GM23338 (cell line): ENCODE results near the gene CD276. TPM values are rescaled to one million over a fixed set of nuclear protein-coding genes. Genes with fewer than 3 reads are reported as not detected.
A peak's percentile ranks its signal among the peaks of the same experiment; 100 is the strongest.

ENCODE experiments used
- ATAC-seq: fragments of 200-7000 bp; cut with Tn5 transposase; 3 replicates; pipeline ENCODE4 v1.9.1; 2020
- DNase-seq: peaks from one replicate; pipeline ENCODE4 v3.0.0-alpha.2; 2015; ENCODE audit warnings: low spot score
- H2AFZ ChIP-seq: fragments of 200-600 bp; sonication (generic); 2 replicates; pipeline ENCODE4 v1.8.0; 2016; ENCODE audit warnings: antibody characterized with exemption, mild to moderate bottlenecking, moderate library complexity
- H3F3A ChIP-seq: fragments of 200-600 bp; sonication (generic); replicated peaks from 2 replicates; pipeline ENCODE4 v1.8.0; 2017; ENCODE audit warnings: antibody characterized with exemption, mixed run types, low read depth
- H3K27ac ChIP-seq: fragments of 200-600 bp; sonication (generic); 2 replicates; pipeline ENCODE4 v1.6.1; 2016; ENCODE audit warnings: low read depth
- H3K27me3 ChIP-seq: fragments of 200-600 bp; sonication (generic); 2 replicates; pipeline ENCODE4 v1.8.0; 2016; ENCODE audit warnings: mild to moderate bottlenecking, mixed run types, moderate library complexity; ENCODE audit not compliant: insufficient read depth
- H3K36me3 ChIP-seq: fragments of 200-600 bp; sonication (generic); 2 replicates; pipeline ENCODE4 v1.8.0; 2016; ENCODE audit warnings: mild to moderate bottlenecking; ENCODE audit not compliant: insufficient read depth
- H3K4me1 ChIP-seq: fragments of 200-600 bp; sonication (generic); 2 replicates; pipeline ENCODE4 v1.8.0; 2016; ENCODE audit warnings: mild to moderate bottlenecking, moderate library complexity; ENCODE audit not compliant: insufficient read depth
- H3K4me2 ChIP-seq: fragments of 200-600 bp; sonication (generic); 2 replicates; pipeline ENCODE4 v1.7.1; 2017; ENCODE audit warnings: mixed run types
- H3K4me3 ChIP-seq: fragments of 200-600 bp; sonication (generic); 2 replicates; pipeline ENCODE4 v1.6.1; 2016; ENCODE audit warnings: mixed run types
- H3K79me2 ChIP-seq: fragments of 200-600 bp; sonication (generic); replicated peaks from 2 replicates; pipeline ENCODE4 v1.8.0; 2017; ENCODE audit warnings: mild to moderate bottlenecking; ENCODE audit not compliant: insufficient read depth
- H3K9me2 ChIP-seq: fragments of 200-600 bp; sonication (generic); 2 replicates; pipeline ENCODE4 v1.8.0; 2017; ENCODE audit not compliant: insufficient read depth
- H4K20me1 ChIP-seq: fragments of 200-600 bp; sonication (generic); replicated peaks from 2 replicates; pipeline ENCODE4 v1.8.0; 2017; ENCODE audit warnings: mild to moderate bottlenecking; ENCODE audit not compliant: insufficient read depth
- H3K27ac Mint-ChIP-seq: 2 replicates; pipeline ENCODE4 v1.8.0; 2020; ENCODE audit warnings: inconsistent platforms, mild to moderate bottlenecking, moderate library complexity, mixed read lengths
- H3K27me3 Mint-ChIP-seq: 3 replicates; pipeline ENCODE4 v1.8.0; 2022; ENCODE audit warnings: low read depth, mild to moderate bottlenecking, moderate library complexity, mixed read lengths, inconsistent platforms; ENCODE audit not compliant: insufficient read depth, poor library complexity
- H3K36me3 Mint-ChIP-seq: 3 replicates; pipeline ENCODE4 v1.8.0; 2021; ENCODE audit warnings: low read depth, mild to moderate bottlenecking, inconsistent platforms, moderate library complexity, mixed read lengths
- H3K4me1 Mint-ChIP-seq: 3 replicates; pipeline ENCODE4 v1.8.0; 2020; ENCODE audit warnings: mild to moderate bottlenecking, inconsistent platforms, mixed read lengths
- H3K4me3 Mint-ChIP-seq: 3 replicates; pipeline ENCODE4 v1.8.0; 2021; ENCODE audit warnings: moderate library complexity, mild to moderate bottlenecking, inconsistent platforms, mixed read lengths
- H3K9me3 Mint-ChIP-seq: 3 replicates; pipeline ENCODE4 v1.8.0; 2020; ENCODE audit warnings: moderate library complexity, mild to moderate bottlenecking, inconsistent platforms, mixed read lengths
- CREB1 ChIP-seq: fragments of 250-450 bp; sonication (Bioruptor Pico); IDR thresholded peaks from 2 replicates; pipeline ENCODE4 v1.5.0; 2020; ENCODE audit warnings: low read depth, mild to moderate bottlenecking, moderate library complexity
- EZH2 ChIP-seq: fragments of 200-600 bp; sonication (generic); IDR thresholded peaks from one replicate; pipeline ENCODE4 v1.8.0; 2017; ENCODE audit warnings: antibody characterized with exemption, mild to moderate bottlenecking, low read depth; ENCODE audit not compliant: unreplicated experiment
- EZH2phosphoT487 ChIP-seq: fragments of 200-600 bp; sonication (generic); IDR thresholded peaks from one replicate; pipeline ENCODE4 v1.8.1; 2018; ENCODE audit warnings: antibody characterized with exemption; ENCODE audit not compliant: unreplicated experiment
- JUNB ChIP-seq: IDR thresholded peaks from one replicate; pipeline ENCODE4 v1.6.1; 2016; ENCODE audit warnings: antibody characterized with exemption; ENCODE audit not compliant: unreplicated experiment
- NANOG ChIP-seq: IDR thresholded peaks from 2 replicates; pipeline ENCODE4 v1.6.1; 2016; ENCODE audit warnings: antibody characterized with exemption, borderline replicate concordance
- POLR2AphosphoS5 ChIP-seq: IDR thresholded peaks from 2 replicates; pipeline ENCODE4 v1.6.1; 2016; ENCODE audit warnings: antibody characterized with exemption, low read depth
- STAT1 ChIP-seq: IDR thresholded peaks from one replicate; pipeline ENCODE4 v1.6.1; 2016; ENCODE audit warnings: antibody characterized with exemption; ENCODE audit not compliant: unreplicated experiment
- ZNF114 ChIP-seq: fragments of 250-450 bp; sonication (Bioruptor Pico); IDR thresholded peaks from 2 replicates; pipeline ENCODE4 v1.5.0; 2020; ENCODE audit warnings: mild to moderate bottlenecking, moderate library complexity
- ZNF331 ChIP-seq: fragments of 250-450 bp; sonication (Bioruptor Pico); IDR thresholded peaks from 2 replicates; pipeline ENCODE4 v1.5.0; 2020; ENCODE audit warnings: low read depth, mild to moderate bottlenecking, moderate library complexity
- polyA plus RNA-seq: library from polyadenylated mRNA; unstranded; fragments of >200 nt; fragmentation: Nextera tagmentation; extraction: Ambion mirVana; gene quantifications from 2 replicates; pipeline ENCODE4 v1.2.1, GENCODE V29; 2016
- total RNA-seq: library from RNA; depleted of rRNA; stranded (reverse); fragments of >200 nt; shearing (Covaris generic); gene quantifications from 2 replicates; pipeline ENCODE4 v1.2.3, GENCODE V29; 2014
- TF ChIP-seq, protein P1 (sequence below): fragments of 250-450 bp; sonication (Bioruptor Pico); IDR thresholded peaks from 2 replicates; pipeline ENCODE4 v1.5.0; 2020; ENCODE audit warnings: mild to moderate bottlenecking, moderate library complexity
- TF ChIP-seq, protein P2 (sequence below), 2 experiments: fragments of 200-600 bp in 1 of 2; sonication (generic) in 1 of 2; conservative IDR thresholded peaks; 2 replicates each; pipeline versions ENCODE4 v1.5.1 to v1.6.1; 2016 to 2017; ENCODE audit warnings: antibody characterized with exemption in 2 of 2, low read depth in 2 of 2, mild to moderate bottlenecking in 2 of 2, moderate library complexity in 1 of 2
- TF ChIP-seq, protein P3 (sequence below): IDR thresholded peaks from 2 replicates; pipeline ENCODE4 v1.6.1; 2016; ENCODE audit warnings: antibody characterized with exemption
- TF ChIP-seq, protein P4 (sequence below): IDR thresholded peaks from one replicate; pipeline ENCODE4 v1.6.1; 2018; ENCODE audit warnings: antibody characterized with exemption; ENCODE audit not compliant: unreplicated experiment

Gene CD276
- total and polyA plus RNA-seq, 2 experiments from 2014 or later, result 60.9 to 158 TPM

DNA sequence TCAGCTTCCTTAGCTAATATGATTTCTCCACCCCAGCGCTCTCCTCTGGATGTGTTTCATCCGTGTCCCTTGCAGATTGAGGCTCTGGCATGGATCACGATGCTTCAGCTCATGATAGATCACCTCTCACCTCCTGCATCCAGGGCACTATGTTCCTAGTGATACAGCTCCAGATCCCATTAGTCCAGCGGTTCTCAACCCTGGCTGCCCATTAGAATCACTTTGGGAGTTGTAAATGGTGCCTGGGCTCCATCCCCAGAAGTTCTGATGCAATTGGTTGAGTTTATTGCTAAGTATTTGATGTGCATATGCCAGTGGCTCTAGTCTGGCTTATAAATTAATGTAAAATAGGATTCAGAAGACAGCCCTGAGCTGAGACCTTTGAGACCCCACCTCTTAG lies 34.5 kb downstream of the CD276 start:
- no peaks in the 10 kb centered on the region for H3F3A ChIP-seq
- H3K27me3 Mint-ChIP-seq, result peaks cover 5% of the 10 kb centered on the region
- no peak overlapping the region for H2AFZ ChIP-seq
- peaks cover 12% of the 10 kb centered on the region for H3K36me3 Mint-ChIP-seq
- no peaks in the 10 kb centered on the region for H3K9me3 Mint-ChIP-seq
- H3K9me2 ChIP-seq, result no peaks in the 10 kb centered on the region
- H3K79me2 ChIP-seq, result no peaks in the 10 kb centered on the region
- H3K27ac ChIP-seq, result no peak overlapping the region
- H3K4me1 Mint-ChIP-seq, result peaks cover 11% of the 10 kb centered on the region
- H3K4me1 ChIP-seq, result no peaks in the 10 kb centered on the region
- 0 out of 2 replicates have a peak overlapping the region, but pooled peaks have one; percentile 9 for H3K27ac Mint-ChIP-seq
- H4K20me1 ChIP-seq, result 0 out of 2 replicates have a peak, but pooled peaks cover 2% of the 10 kb centered on the region
- H3K4me2 ChIP-seq, result no peak overlapping the region
- no peak for TF ChIP-seq JUNB
- TF ChIP-seq EZH2, result no peak
- TF ChIP-seq CREB1 (CRISPR knock-in tag), result no peak
- TF ChIP-seq STAT1, result no peak
- no peak for TF ChIP-seq NANOG
- no peak for TF ChIP-seq ZNF114 (CRISPR knock-in tag)
- TF ChIP-seq, protein P1, sequence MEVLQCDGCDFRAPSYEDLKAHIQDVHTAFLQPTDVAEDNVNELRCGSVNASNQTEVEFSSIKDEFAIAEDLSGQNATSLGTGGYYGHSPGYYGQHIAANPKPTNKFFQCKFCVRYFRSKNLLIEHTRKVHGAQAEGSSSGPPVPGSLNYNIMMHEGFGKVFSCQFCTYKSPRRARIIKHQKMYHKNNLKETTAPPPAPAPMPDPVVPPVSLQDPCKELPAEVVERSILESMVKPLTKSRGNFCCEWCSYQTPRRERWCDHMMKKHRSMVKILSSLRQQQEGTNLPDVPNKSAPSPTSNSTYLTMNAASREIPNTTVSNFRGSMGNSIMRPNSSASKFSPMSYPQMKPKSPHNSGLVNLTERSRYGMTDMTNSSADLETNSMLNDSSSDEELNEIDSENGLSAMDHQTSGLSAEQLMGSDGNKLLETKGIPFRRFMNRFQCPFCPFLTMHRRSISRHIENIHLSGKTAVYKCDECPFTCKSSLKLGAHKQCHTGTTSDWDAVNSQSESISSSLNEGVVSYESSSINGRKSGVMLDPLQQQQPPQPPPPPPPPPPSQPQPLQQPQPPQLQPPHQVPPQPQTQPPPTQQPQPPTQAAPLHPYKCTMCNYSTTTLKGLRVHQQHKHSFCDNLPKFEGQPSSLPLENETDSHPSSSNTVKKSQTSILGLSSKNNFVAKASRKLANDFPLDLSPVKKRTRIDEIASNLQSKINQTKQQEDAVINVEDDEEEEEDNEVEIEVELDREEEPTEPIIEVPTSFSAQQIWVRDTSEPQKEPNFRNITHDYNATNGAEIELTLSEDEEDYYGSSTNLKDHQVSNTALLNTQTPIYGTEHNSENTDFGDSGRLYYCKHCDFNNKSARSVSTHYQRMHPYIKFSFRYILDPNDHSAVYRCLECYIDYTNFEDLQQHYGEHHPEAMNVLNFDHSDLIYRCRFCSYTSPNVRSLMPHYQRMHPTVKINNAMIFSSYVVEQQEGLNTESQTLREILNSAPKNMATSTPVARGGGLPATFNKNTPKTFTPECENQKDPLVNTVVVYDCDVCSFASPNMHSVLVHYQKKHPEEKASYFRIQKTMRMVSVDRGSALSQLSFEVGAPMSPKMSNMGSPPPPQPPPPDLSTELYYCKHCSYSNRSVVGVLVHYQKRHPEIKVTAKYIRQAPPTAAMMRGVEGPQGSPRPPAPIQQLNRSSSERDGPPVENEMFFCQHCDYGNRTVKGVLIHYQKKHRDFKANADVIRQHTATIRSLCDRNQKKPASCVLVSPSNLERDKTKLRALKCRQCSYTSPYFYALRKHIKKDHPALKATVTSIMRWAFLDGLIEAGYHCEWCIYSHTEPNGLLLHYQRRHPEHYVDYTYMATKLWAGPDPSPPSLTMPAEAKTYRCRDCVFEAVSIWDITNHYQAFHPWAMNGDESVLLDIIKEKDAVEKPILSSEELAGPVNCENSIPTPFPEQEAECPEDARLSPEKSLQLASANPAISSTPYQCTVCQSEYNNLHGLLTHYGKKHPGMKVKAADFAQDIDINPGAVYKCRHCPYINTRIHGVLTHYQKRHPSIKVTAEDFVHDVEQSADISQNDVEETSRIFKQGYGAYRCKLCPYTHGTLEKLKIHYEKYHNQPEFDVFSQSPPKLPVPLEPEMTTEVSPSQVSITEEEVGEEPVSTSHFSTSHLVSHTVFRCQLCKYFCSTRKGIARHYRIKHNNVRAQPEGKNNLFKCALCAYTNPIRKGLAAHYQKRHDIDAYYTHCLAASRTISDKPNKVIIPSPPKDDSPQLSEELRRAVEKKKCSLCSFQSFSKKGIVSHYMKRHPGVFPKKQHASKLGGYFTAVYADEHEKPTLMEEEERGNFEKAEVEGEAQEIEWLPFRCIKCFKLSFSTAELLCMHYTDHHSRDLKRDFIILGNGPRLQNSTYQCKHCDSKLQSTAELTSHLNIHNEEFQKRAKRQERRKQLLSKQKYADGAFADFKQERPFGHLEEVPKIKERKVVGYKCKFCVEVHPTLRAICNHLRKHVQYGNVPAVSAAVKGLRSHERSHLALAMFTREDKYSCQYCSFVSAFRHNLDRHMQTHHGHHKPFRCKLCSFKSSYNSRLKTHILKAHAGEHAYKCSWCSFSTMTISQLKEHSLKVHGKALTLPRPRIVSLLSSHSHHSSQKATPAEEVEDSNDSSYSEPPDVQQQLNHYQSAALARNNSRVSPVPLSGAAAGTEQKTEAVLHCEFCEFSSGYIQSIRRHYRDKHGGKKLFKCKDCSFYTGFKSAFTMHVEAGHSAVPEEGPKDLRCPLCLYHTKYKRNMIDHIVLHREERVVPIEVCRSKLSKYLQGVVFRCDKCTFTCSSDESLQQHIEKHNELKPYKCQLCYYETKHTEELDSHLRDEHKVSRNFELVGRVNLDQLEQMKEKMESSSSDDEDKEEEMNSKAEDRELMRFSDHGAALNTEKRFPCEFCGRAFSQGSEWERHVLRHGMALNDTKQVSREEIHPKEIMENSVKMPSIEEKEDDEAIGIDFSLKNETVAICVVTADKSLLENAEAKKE (CRISPR knock-in tag), result no peak
- TF ChIP-seq, protein P2, sequence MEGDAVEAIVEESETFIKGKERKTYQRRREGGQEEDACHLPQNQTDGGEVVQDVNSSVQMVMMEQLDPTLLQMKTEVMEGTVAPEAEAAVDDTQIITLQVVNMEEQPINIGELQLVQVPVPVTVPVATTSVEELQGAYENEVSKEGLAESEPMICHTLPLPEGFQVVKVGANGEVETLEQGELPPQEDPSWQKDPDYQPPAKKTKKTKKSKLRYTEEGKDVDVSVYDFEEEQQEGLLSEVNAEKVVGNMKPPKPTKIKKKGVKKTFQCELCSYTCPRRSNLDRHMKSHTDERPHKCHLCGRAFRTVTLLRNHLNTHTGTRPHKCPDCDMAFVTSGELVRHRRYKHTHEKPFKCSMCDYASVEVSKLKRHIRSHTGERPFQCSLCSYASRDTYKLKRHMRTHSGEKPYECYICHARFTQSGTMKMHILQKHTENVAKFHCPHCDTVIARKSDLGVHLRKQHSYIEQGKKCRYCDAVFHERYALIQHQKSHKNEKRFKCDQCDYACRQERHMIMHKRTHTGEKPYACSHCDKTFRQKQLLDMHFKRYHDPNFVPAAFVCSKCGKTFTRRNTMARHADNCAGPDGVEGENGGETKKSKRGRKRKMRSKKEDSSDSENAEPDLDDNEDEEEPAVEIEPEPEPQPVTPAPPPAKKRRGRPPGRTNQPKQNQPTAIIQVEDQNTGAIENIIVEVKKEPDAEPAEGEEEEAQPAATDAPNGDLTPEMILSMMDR (conservative IDR thresholded peaks at IDR 0.05; ENCODE audit: low read depth in 2 of 2), result no peak
- TF ChIP-seq, protein P3, sequence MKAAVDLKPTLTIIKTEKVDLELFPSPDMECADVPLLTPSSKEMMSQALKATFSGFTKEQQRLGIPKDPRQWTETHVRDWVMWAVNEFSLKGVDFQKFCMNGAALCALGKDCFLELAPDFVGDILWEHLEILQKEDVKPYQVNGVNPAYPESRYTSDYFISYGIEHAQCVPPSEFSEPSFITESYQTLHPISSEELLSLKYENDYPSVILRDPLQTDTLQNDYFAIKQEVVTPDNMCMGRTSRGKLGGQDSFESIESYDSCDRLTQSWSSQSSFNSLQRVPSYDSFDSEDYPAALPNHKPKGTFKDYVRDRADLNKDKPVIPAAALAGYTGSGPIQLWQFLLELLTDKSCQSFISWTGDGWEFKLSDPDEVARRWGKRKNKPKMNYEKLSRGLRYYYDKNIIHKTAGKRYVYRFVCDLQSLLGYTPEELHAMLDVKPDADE, result no peak
- TF ChIP-seq ZNF331 (CRISPR knock-in tag), result no peak
- TF ChIP-seq POLR2AphosphoS5, result no peak
- TF ChIP-seq, protein P4, sequence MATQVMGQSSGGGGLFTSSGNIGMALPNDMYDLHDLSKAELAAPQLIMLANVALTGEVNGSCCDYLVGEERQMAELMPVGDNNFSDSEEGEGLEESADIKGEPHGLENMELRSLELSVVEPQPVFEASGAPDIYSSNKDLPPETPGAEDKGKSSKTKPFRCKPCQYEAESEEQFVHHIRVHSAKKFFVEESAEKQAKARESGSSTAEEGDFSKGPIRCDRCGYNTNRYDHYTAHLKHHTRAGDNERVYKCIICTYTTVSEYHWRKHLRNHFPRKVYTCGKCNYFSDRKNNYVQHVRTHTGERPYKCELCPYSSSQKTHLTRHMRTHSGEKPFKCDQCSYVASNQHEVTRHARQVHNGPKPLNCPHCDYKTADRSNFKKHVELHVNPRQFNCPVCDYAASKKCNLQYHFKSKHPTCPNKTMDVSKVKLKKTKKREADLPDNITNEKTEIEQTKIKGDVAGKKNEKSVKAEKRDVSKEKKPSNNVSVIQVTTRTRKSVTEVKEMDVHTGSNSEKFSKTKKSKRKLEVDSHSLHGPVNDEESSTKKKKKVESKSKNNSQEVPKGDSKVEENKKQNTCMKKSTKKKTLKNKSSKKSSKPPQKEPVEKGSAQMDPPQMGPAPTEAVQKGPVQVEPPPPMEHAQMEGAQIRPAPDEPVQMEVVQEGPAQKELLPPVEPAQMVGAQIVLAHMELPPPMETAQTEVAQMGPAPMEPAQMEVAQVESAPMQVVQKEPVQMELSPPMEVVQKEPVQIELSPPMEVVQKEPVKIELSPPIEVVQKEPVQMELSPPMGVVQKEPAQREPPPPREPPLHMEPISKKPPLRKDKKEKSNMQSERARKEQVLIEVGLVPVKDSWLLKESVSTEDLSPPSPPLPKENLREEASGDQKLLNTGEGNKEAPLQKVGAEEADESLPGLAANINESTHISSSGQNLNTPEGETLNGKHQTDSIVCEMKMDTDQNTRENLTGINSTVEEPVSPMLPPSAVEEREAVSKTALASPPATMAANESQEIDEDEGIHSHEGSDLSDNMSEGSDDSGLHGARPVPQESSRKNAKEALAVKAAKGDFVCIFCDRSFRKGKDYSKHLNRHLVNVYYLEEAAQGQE, result no peak
- TF ChIP-seq EZH2phosphoT487, result no peak
- DNase-seq, result no peak
- H3K36me3 ChIP-seq, result no peaks in the 10 kb centered on the region
- no peaks in the 10 kb centered on the region for H3K27me3 ChIP-seq
- no peak overlapping the region for H3K4me3 ChIP-seq
- H3K4me3 Mint-ChIP-seq, result no peak overlapping the region
- no peak for ATAC-seq
